Small intestine (tissue), 7 donors: ENCODE data around the gene SSBP2. TPM values are rescaled to one million over a fixed set of nuclear protein-coding genes. Genes with fewer than 3 reads are reported as not detected.

Source experiments
- DNase-seq, 2 donors: peaks; one replicate each; pipeline versions ENCODE4 v3.0.0 to v3.0.0-alpha.2; 2013
- FAIRE-seq: peaks from 2 replicates; lab custom pipeline; 2012; peaks lifted over from hg19 to GRCh38; lab: Jason Lieb, UNC
- H3K27ac ChIP-seq, 3 donors: one replicate each; pipeline ENCODE4 v1.5.1; 2013; ENCODE audit warnings: low read length in 2 of 3, mild to moderate bottlenecking in 2 of 3, control low read depth in 1 of 3, inconsistent platforms in 1 of 3, low read depth in 1 of 3, moderate library complexity in 1 of 3
- H3K27me3 ChIP-seq, 3 donors: one replicate each; pipeline ENCODE4 v1.6.1; 2013; ENCODE audit warnings: low read length in 3 of 3, inconsistent platforms in 1 of 3; ENCODE audit not compliant: control insufficient read depth in 3 of 3, insufficient read depth in 3 of 3
- H3K36me3 ChIP-seq, 3 donors: one replicate each; pipeline ENCODE4 v1.6.1; 2013; ENCODE audit warnings: low read length in 3 of 3, inconsistent platforms in 1 of 3, low read depth in 1 of 3, mild to moderate bottlenecking in 1 of 3, moderate library complexity in 1 of 3; ENCODE audit not compliant: control insufficient read depth in 3 of 3, insufficient read depth in 2 of 3
- H3K4me1 ChIP-seq, 3 donors: one replicate each; pipeline ENCODE4 v1.6.1; 2013; ENCODE audit warnings: low read length in 2 of 3, inconsistent platforms in 1 of 3, low read depth in 1 of 3, mild to moderate bottlenecking in 1 of 3, moderate library complexity in 1 of 3; ENCODE audit not compliant: control insufficient read depth in 3 of 3, insufficient read depth in 2 of 3
- H3K4me3 ChIP-seq, 3 donors: one replicate each; pipeline ENCODE4 v1.5.1; 2013; ENCODE audit warnings: low read length in 3 of 3, control low read depth in 1 of 3, inconsistent platforms in 1 of 3, low read depth in 1 of 3, mild to moderate bottlenecking in 1 of 3, moderate library complexity in 1 of 3
- H3K9me3 ChIP-seq, 2 donors: one replicate each; pipeline ENCODE4 v1.6.1; 2013; ENCODE audit warnings: low read depth in 1 of 2, low read length in 1 of 2; ENCODE audit not compliant: control insufficient read depth in 2 of 2, insufficient read depth in 1 of 2
- WGBS, 3 donors: extraction: QIAGEN DNeasy Blood & Tissue Kit; methylation state at CpG; one replicate each; pipeline ENCODE4 v1.1.7; 2013; 5-methylcytosine and 5-hydroxymethylcytosine counted together
- polyA plus RNA-seq, 4 donors: library from polyadenylated mRNA; stranded (reverse) in 3 of 4; unstranded in 1 of 4; fragments of 200-250 nt in 3 of 4; fragments of 120-200 nt in 1 of 4; gene quantifications; one replicate each; pipeline versions ENCODE4 v1.2.1 to v1.2.3, GENCODE V29; 2013
- donor health status: healthy with polysubstance abuse.
- donor health status: control.
- donor health status: control.
- donor health status: Bipolar disorder and iron deficiency.
- donor health status: healthy.

Gene SSBP2
- polyA plus RNA-seq, 4 donors = 2.9 to 17.9 (median 11.8) TPM

DNA sequence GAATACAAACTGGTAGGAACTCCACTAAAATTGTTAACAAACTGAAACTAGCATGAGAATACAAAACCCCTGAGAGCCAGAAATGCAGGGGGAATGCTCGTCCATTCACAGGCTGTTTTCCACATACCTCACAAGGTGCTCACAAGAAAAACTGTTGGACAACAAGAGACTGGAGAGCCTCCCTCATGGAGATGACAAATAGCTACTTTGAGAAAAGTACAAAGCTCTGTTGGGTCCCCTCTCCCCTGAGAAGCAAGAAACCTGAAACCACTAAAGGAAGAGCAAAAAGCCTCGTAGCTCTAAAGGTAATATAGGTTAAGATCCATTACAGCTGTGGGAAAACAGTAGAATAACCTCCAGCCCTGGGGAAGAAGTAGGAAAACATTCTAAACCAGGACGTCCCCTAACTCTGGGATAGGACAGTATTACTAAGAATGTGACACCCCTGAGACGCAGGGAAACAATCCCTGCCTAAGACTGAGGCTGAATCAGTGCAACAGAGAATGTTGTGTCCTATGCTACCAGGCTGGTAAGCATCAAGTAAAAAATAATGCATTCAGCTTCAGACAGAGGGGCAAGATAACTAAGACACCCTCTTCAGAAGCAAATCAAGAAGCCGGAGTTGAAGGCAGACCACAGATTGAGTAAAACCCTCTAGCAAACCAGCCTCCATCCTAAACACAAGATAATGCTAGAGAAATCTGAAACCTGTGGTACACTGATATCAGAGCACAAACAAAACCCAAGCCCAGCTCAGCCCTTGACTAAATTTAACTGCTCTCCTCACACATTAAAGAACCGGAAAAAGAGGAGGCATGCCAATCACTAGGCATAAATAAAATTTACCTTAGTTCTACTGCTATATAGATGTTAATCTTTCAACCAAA is 160.2 kb downstream of the SSBP2 start:
- H3K27me3 ChIP-seq = no peaks in the 10 kb centered on the region
- WGBS, 3 donors = 85 to 86% (median 86%) methylated on average over 6 of the region's 6 CpGs
- no peaks in the 10 kb centered on the region for H3K4me1 ChIP-seq
- no peak overlapping the region for H3K27ac ChIP-seq
- H3K4me3 ChIP-seq = no peak overlapping the region
- no peaks in the 10 kb centered on the region for H3K36me3 ChIP-seq
- DNase-seq (no peak), FAIRE-seq (no peak)
- peaks cover 0 to 14% of the 10 kb centered on the region in 2 donors for H3K9me3 ChIP-seq

DNA sequence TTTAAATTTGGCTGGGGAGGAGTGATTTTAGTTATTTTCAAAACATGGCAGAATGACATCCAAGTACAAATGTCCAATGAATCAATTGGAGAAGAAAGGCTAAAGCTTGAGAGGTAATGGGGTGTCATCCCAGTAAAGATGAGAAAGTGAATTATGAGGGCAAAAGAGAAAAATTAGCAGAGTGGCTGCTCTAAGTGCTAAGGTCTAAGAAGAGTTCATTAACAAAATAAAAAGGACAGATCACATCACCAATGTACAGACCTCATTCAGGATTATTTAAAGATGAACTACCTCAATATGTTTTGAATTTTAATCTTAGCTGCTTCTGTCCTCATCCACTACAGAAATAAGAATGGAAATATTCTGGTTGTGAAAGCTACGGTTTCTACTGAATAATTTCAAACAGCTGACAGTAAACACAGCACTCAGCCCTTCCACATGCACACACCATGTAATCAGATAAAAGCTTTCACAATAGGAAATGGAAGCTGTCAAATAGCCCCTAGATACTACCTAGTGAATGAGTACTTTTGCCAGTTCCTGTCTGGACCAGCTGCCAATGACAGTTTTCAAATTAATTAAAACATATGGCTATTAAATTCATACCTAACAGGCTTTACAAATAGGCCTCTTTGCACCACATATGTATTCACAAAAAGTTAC is 171.5 kb downstream of the SSBP2 start:
- Histone ChIP-seq H3K27me3 (no peaks in the 10 kb centered on the region), H3K4me1 (no peaks in the 10 kb centered on the region), H3K4me3 (no peak overlapping the region), H3K9me3 (no peaks in the 10 kb centered on the region), H3K36me3 (no peaks in the 10 kb centered on the region), H3K27ac (no peak overlapping the region)
- DNase-seq (no peak), FAIRE-seq (no peak)
- 31 to 57% (median 54%) methylated on average over 1 of the region's 1 CpG for WGBS, 3 donors

GRCh38 chr5:81577091-81577490 is 173.8 kb downstream of the SSBP2 start:
- FAIRE-seq = no peak
- DNase-seq = no peak
- H3K9me3 ChIP-seq = no peaks in the 10 kb centered on the region
- no peak overlapping the region for H3K27ac ChIP-seq
- WGBS, 3 donors = 90 to 92% (median 92%) methylated on average over 3 of the region's 3 CpGs
- H3K4me1 ChIP-seq = no peaks in the 10 kb centered on the region
- no peaks in the 10 kb centered on the region for H3K27me3 ChIP-seq
- H3K4me3 ChIP-seq = no peak overlapping the region
- no peaks in the 10 kb centered on the region for H3K36me3 ChIP-seq

DNA sequence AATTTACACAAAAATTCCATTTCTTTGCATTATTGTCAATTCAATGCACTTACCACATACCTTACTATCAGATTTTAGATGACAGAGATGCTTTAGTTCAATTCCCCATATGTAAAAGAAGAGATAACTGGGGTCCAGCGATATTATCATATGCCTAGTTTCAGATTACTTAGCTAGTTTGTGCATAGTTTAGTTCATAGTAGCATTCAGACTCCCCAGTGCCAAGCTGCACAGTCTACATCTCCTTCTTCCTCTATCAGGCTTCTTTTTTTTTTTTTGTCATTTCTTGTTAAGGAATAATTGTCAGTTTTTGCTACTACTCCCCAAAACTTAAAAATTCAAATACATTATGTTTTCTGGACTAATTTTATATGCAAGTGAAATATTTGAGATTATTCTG is 175.0 kb downstream of the SSBP2 start:
- 85 to 93% (median 91%) methylated on average over 1 of the region's 1 CpG for WGBS, 3 donors
- Histone ChIP-seq H3K4me1 (no peaks in the 10 kb centered on the region), H3K27me3 (no peaks in the 10 kb centered on the region), H3K36me3 (no peaks in the 10 kb centered on the region), H3K9me3 (no peaks in the 10 kb centered on the region), H3K4me3 (no peak overlapping the region), H3K27ac (no peak overlapping the region)
- DNase-seq = no peak
- FAIRE-seq = no peak

DNA sequence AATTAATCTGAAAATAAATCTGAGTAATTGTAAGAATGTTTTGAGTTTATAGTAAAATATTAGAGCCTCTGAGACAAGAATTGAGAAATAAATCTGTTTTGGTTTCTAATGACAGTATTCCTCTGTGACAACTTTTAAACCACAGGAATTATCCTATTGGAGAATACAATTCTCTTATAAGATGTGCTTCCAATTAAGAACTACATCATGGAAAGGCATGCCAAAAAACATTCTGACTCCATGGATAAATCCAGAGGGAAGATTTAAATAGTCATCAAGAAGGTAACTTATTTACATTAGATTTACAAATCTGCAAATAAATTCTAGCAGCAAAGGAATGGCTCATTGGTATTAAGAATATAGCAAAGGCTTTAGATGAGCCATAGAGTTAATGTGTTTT is 178.7 kb downstream of the SSBP2 start:
- peaks cover 0 to 3% of the 10 kb centered on the region in 2 donors for H3K9me3 ChIP-seq
- H3K27me3 ChIP-seq = no peaks in the 10 kb centered on the region
- H3K27ac ChIP-seq = no peak overlapping the region
- H3K4me3 ChIP-seq = no peak overlapping the region
- H3K36me3 ChIP-seq = no peaks in the 10 kb centered on the region
- DNase-seq (no peak), FAIRE-seq (no peak)
- H3K4me1 ChIP-seq = no peaks in the 10 kb centered on the region

DNA sequence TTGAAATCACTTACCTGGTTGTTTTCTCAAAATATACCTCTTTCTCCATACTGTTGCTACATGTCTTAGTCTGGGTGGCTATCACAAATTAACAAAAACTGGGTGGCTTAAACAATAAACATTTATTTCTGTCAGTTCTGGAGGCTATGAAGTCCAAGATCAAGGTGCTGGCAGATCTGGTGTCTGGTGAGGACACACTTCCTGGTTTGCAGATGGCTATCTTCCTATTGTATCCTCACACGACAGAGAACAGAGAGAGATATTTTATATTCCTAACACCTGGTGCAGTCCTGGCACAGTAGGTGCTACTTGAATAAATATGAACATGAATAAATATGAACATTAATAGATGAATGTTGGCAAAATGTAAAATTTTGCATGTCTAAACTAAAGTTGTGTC is 192.7 kb downstream of the SSBP2 start:
- H3K4me3 ChIP-seq = no peak overlapping the region
- H3K27ac ChIP-seq = no peak overlapping the region
- H3K27me3 ChIP-seq = no peaks in the 10 kb centered on the region
- 19 to 54% (median 38%) methylated on average over 1 of the region's 1 CpG for WGBS, 3 donors
- H3K4me1 ChIP-seq = no peaks in the 10 kb centered on the region
- no peak for DNase-seq
- FAIRE-seq = no peak
- H3K9me3 ChIP-seq = no peaks in the 10 kb centered on the region
- no peaks in the 10 kb centered on the region for H3K36me3 ChIP-seq

DNA sequence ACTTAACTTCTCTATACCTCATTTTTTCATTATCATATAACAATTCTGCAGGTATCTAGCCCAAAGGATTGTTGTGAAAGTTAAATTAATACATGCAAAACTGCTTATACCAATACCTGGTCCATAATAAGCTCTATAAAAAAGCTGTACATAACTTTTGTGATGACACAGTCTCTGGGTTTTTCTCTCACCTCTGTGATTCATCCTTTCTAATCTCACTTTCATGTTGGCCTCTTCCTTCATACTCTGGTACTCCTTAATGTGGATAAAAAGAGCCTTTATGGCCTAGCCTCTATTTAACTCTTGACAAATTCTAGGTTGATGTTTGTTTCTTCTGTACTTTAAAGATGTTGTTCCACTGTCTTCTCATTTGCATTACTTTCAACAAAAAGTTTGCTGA is 194.1 kb downstream of the SSBP2 start:
- H3K4me3 ChIP-seq = no peak overlapping the region
- FAIRE-seq = no peak

DNA sequence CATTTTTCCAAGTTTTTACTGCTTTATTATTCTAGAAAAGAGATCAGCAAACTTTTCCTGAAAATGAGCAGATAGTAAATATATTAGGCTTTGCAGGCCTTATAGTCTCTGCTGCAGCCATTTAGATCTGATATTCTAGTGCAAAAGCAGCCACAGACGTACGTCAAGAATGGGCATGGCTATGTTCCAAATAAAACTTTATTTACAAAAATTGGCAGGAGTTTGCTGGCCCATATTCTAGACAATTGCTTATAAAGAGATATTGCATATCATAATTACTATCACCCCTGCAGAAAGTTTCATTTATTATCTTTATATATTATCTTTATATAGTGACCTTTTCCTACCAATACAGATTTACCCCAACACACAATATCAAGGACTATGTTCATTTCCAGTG is 195.0 kb downstream of the SSBP2 start:
- Histone ChIP-seq H3K27ac (no peak overlapping the region), H3K9me3 (no peaks in the 10 kb centered on the region), H3K36me3 (no peaks in the 10 kb centered on the region), H3K4me3 (no peak overlapping the region), H3K27me3 (no peaks in the 10 kb centered on the region), H3K4me1 (no peaks in the 10 kb centered on the region)
- DNase-seq (no peak), FAIRE-seq (no peak)
- WGBS, 3 donors = 81 to 87% (median 85%) methylated on average over 2 of the region's 2 CpGs

More for the DNA sequence above, 194.1 kb downstream of the SSBP2 start:
- H3K9me3 ChIP-seq = no peaks in the 10 kb centered on the region
- no peak overlapping the region for H3K27ac ChIP-seq
- H3K36me3 ChIP-seq = no peaks in the 10 kb centered on the region
- no peak for DNase-seq
- no peaks in the 10 kb centered on the region for H3K27me3 ChIP-seq
- no peaks in the 10 kb centered on the region for H3K4me1 ChIP-seq
